ENCODE data around the gene OTUD3. TPM values are rescaled to one million over a fixed set of nuclear protein-coding genes. Genes with fewer than 3 reads are reported as not detected.

Gene OTUD3
- polyA plus RNA-seq (2012; rRNA removed), result 2.6 and 3.3 TPM in 2 replicates
- 2.6 TPM in 2 replicates for polyA plus RNA-seq (2012; cell fraction: cytosol; rRNA removed)
- 9.4 and 9.6 TPM in 2 replicates for polyA plus RNA-seq (2012; cell fraction: nucleus; rRNA removed)

DNA sequence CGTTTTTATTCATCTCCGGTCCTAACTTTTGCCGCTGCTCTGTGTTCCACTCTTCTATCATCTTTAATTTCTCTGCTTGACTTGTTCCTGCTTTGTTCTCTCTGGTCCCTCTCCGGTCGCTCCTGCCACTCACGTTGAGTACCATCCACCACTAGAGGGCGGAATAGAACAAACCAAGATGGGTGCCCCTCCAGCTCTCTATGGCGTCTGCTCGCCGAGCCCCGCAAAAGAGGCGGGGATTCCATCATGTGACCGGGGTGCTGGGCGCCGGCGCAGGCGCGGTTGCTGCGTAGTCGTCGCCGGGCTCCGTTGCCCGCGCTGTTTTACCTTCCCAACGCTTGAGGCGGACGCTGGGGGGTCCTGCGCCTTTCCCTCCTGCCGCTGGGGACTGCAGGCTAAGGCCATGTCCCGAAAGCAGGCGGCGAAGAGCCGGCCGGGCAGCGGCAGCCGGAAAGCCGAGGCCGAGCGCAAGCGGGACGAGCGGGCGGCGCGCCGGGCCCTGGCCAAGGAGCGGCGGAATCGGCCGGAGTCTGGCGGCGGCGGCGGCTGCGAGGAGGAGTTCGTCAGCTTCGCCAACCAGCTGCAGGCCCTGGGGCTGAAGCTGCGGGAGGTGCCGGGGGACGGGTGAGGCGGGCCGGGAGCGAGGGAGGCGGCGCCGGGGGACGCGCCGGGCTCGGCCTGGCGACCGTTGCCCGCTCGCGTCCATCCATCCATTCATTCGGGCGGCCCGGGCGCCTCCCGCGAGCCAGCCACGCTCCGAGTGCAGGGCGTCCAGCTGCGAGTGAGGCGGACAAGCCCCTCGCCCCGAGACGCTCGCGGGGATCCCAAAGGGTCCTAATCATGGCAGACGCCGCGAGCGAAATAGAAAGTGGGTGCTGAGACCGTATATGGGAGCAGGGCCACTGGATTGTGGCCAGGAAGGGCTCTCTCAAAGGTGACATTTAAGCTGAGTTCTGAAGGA, at the start of gene OTUD3:
Gene OTUD3, plus strand, starts transcription at position 285 of the 961 bp plus-strand sequence. Its CDS starts 119 bp downstream, at position 404.
- WGBS (ENCODE audit: low lambda C conversion rate), result under 1% methylated on average over 30 of the region's 97 CpGs
- DNase-seq, result peak; percentile 97
- Histone ChIP-seq H3K9me3 (no peaks in the 10 kb centered on the region), H3K36me3 (replicated peaks in 1 of 2; ENCODE audit: control insufficient read depth in 1 of 2, insufficient read depth in 2 of 2, low read length in 1 of 2) (peaks cover 0 to 8% of the 10 kb centered on the region in 2 experiments), H3K4me1 (ENCODE audit: control insufficient read depth in 1 of 2, insufficient read depth in 2 of 2, low read depth in 1 of 2, low read length in 1 of 2) (peaks cover 8% of the 10 kb centered on the region in 2 experiments; a peak in 2 of 4 replicates), H2AFZ (ENCODE audit: low read depth) (peak within 1 kb of the TSS; percentile 98), H3K9me2 (no peaks in the 10 kb centered on the region), H3K27ac (ENCODE audit: low read depth in 2 of 2, low read length in 1 of 2) (peak within 1 kb of the TSS; percentile 82 to 83), H3K4me2 (peak within 1 kb of the TSS; percentile 95), H4K20me1 (ENCODE audit: insufficient read depth) (peaks cover 35% of the 10 kb centered on the region), H3K4me3 (ENCODE audit: low read depth in 2 of 2, low read length in 1 of 2) (peak within 1 kb of the TSS; percentile 77 to 97), H3F3A (replicated peaks; ENCODE audit: insufficient read depth) (no peaks in the 10 kb centered on the region), H3K79me2 (ENCODE audit: insufficient read depth) (peaks cover 49% of the 10 kb centered on the region), H3K9ac (peak within 1 kb of the TSS; percentile 90), H3K27me3 (ENCODE audit: insufficient read depth) (no peaks in the 10 kb centered on the region)
- POLR2A ChIA-PET, result interaction anchor here (1.0 kb wide), 1 partner anchor 167 kb away, joined by 3 read pairs; no protein-coding TSS in a partner anchor
- CTCF ChIA-PET, result interaction anchor here (0.6 to 2.9 kb wide), 29 partner anchors 8 to 888 kb away, joined by 3 to 19 read pairs (median 3); partner anchors contain the start of gene MUL1
- TF ChIP-seq FOXM1 (IDR thresholded peaks at IDR 0.05; ENCODE audit: low read depth) (no peak), RFX5 (IDR thresholded peaks at IDR 0.05; ENCODE audit: low read length) (peak; percentile 21; the same call in 1 of the 2 replicates), TCF12 (IDR thresholded peaks at IDR 0.05) (no peak), CHD2 (IDR thresholded peaks at IDR 0.05; ENCODE audit: low read length, partially characterized antibody) (no peak), CTCF (IDR thresholded peaks at IDR 0.05) (peak; percentile 87), EP300 (IDR thresholded peaks at IDR 0.05; ENCODE audit: borderline replicate concordance in 1 of 2, low read depth in 1 of 2, low read length in 1 of 2) (no peak), SMC3 (IDR thresholded peaks at IDR 0.05; ENCODE audit: low read depth, low read length) (peak; percentile 48; the same call in 1 of the 2 replicates), SIN3A (IDR thresholded peaks at IDR 0.05; ENCODE audit: borderline replicate concordance, low read depth, low read length) (no peak), EZH2phosphoT487 (IDR thresholded peaks at IDR 0.05; ENCODE audit: borderline replicate concordance, low read depth) (no peak), TEAD4 (IDR thresholded peaks at IDR 0.05; ENCODE audit: borderline replicate concordance, insufficient read depth) (no peak), TAF1 (IDR thresholded peaks at IDR 0.05; ENCODE audit: borderline replicate concordance, low read depth, low read length) (peak; percentile 77; the same call in 1 of the 2 replicates), POLR2AphosphoS5 (IDR thresholded peaks at IDR 0.05; ENCODE audit: low read depth, low read length) (peak; percentile 92), ZBTB33 (IDR thresholded peaks at IDR 0.05; ENCODE audit: borderline replicate concordance, low read depth) (no peak), ELF1 (IDR thresholded peaks at IDR 0.05) (no peak), GATA2 (CRISPR knock-in tag; IDR thresholded peaks at IDR 0.05) (no peak), NFIC (IDR thresholded peaks at IDR 0.05; ENCODE audit: borderline replicate concordance) (no peak), NRF1 (IDR thresholded peaks at IDR 0.05; ENCODE audit: low read depth, low read length) (peak; percentile 85), RAD21 (IDR thresholded peaks at IDR 0.05; ENCODE audit: low read length) (peak; percentile 61), GABPA (IDR thresholded peaks at IDR 0.05; ENCODE audit: low read depth) (no peak)
- TF ChIP-seq, protein P1, sequence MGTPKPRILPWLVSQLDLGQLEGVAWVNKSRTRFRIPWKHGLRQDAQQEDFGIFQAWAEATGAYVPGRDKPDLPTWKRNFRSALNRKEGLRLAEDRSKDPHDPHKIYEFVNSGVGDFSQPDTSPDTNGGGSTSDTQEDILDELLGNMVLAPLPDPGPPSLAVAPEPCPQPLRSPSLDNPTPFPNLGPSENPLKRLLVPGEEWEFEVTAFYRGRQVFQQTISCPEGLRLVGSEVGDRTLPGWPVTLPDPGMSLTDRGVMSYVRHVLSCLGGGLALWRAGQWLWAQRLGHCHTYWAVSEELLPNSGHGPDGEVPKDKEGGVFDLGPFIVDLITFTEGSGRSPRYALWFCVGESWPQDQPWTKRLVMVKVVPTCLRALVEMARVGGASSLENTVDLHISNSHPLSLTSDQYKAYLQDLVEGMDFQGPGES (IDR thresholded peaks at IDR 0.05; ENCODE audit: low read depth, low read length), result no peak
- TF ChIP-seq, protein P2, sequence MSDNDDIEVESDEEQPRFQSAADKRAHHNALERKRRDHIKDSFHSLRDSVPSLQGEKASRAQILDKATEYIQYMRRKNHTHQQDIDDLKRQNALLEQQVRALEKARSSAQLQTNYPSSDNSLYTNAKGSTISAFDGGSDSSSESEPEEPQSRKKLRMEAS (IDR thresholded peaks at IDR 0.05; ENCODE audit: low read depth), result peak; percentile 83
- TF ChIP-seq, protein P3, sequence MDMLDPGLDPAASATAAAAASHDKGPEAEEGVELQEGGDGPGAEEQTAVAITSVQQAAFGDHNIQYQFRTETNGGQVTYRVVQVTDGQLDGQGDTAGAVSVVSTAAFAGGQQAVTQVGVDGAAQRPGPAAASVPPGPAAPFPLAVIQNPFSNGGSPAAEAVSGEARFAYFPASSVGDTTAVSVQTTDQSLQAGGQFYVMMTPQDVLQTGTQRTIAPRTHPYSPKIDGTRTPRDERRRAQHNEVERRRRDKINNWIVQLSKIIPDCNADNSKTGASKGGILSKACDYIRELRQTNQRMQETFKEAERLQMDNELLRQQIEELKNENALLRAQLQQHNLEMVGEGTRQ (IDR thresholded peaks at IDR 0.05; ENCODE audit: borderline replicate concordance, low read depth, low read length), result peak; percentile 89

All from SK-N-SH (cell line).